Left cardiac atrium (tissue), 4 donors: ENCODE data around the gene FKBP15. TPM values are rescaled to one million over a fixed set of nuclear protein-coding genes. Genes with fewer than 3 reads are reported as not detected.
"Not testable (repeated sequence)": the region's sequence is repeated elsewhere in the genome, so short reads cannot be mapped to it uniquely, and the experiment has no call there.

ENCODE experiments used
- ATAC-seq, 2 donors: fragments of 200-7000 bp; cut with Tn5 transposase; one replicate each; pipeline ENCODE4 v1.9.1; 2020; ENCODE audit warnings: mild to moderate bottlenecking in 2 of 2, moderate library complexity in 2 of 2
- DNase-seq: peaks from one replicate; pipeline ENCODE4 v3.0.0-alpha.2; 2020
- intact Hi-C, 2 donors: fragments of 100-400 bp; cut with DNase I; formaldehyde crosslinking; loops; one replicate each; pipeline versions ENCODE4 v1.14.1 to v1.15.1; 2022 to 2023
- long read RNA-seq: library from polyadenylated mRNA; unstranded; transcript quantifications from one replicate; pipeline ENCODE4 v2.0.0, GENCODE V29; 2021
- total RNA-seq, 2 donors: library from RNA; stranded (reverse); fragmentation: NEBNext Ultra II Directional; extraction: Animal tissue kit (Norgen Biotek cat#: 25700); gene quantifications; one replicate each; pipeline ENCODE4 v1.2.1, GENCODE V29; 2021
- donor health status: DM: no; HTN: yes; CAD: no.
- donor health status: DM: no; HTN: yes; CAD: no; lungs with severe emphysema.
- donor health status: DM: yes; HTN: yes; CAD: no.
- donor health status: Dilated cardiomyopathy.

The FKBP15 gene, protein sequence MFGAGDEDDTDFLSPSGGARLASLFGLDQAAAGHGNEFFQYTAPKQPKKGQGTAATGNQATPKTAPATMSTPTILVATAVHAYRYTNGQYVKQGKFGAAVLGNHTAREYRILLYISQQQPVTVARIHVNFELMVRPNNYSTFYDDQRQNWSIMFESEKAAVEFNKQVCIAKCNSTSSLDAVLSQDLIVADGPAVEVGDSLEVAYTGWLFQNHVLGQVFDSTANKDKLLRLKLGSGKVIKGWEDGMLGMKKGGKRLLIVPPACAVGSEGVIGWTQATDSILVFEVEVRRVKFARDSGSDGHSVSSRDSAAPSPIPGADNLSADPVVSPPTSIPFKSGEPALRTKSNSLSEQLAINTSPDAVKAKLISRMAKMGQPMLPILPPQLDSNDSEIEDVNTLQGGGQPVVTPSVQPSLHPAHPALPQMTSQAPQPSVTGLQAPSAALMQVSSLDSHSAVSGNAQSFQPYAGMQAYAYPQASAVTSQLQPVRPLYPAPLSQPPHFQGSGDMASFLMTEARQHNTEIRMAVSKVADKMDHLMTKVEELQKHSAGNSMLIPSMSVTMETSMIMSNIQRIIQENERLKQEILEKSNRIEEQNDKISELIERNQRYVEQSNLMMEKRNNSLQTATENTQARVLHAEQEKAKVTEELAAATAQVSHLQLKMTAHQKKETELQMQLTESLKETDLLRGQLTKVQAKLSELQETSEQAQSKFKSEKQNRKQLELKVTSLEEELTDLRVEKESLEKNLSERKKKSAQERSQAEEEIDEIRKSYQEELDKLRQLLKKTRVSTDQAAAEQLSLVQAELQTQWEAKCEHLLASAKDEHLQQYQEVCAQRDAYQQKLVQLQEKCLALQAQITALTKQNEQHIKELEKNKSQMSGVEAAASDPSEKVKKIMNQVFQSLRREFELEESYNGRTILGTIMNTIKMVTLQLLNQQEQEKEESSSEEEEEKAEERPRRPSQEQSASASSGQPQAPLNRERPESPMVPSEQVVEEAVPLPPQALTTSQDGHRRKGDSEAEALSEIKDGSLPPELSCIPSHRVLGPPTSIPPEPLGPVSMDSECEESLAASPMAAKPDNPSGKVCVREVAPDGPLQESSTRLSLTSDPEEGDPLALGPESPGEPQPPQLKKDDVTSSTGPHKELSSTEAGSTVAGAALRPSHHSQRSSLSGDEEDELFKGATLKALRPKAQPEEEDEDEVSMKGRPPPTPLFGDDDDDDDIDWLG
- 10 to 100 TPM; 19.5 to 20.4 TPM for total RNA-seq
- long read RNA-seq, full-length matches to known transcripts, result 3 of 19 reads
- long read RNA-seq, partial matches to known transcripts, result 12 of 19 reads
- long read RNA-seq, other reads (novel, unspliced or antisense), result 4 of 19 reads

DNA sequence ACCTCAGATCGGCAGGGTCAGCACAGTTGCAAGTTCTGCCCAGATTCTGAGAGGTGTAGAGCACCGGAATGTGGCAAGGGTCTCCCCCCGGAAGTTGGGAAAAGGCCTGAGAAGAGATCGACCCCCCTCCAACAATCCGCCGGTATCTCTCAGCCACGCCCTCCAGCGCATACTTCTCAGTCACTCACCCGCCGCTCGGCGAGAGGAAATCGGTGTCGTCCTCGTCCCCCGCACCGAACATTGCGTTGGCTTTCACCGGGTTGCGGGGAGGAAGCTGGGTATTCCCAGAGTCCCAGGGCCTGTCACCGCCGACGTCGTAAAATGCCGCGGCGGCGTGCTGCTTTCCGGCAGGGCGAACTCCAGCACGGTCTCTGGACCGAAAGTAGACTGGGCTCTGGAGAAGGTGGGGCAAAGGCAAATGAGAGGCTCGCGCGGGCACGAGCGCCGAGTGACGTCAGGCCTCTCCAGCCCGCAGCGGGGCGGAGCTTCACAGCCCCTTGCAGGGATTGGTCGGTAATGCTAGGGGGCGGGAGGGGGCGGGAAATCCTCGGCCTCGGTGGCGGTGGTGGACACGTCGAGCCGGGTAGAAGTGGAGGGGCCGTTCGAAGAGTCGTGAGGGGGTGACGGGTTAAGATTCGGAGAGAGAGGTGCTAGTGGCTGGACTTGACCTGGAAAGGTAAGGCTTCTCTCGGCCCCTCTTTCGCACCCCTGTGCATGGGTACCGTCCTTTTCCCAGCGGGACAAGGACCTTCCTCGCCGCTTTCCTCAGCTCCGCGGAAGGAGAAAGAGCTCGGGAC, at the start of gene FKBP15, which contains the start of gene SLC31A1:
Gene FKBP15 (minus strand): TSS at position 275 of the 797 bp plus-strand sequence. CDS start 34 bp downstream, at position 241.
Gene SLC31A1 (plus strand): TSS at position 542 of the 797 bp plus-strand sequence. CDS start 34,605 bp downstream, outside the sequence.
- DNase-seq (peak; percentile 98), ATAC-seq (peak; percentile 100)
- intact Hi-C loops, result no loop called here

DNA sequence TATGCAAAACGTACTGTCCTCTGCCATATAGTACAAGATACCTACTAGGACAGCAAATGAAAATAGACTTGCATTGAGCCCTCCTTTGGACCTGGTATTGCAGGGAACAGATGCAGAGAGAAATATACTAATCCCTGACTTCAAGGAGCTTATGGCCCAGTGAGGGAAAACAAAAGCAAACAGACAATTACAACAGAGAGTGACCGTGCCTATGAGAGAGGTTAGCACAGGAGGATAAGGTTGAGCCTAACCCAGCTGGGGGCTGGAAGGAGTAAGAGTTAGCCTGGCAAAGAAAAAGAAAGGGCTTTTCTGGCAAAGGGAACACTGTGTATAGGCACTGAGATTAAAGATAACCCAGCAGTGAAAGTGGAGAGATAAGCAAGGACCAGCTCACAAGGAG, 48.8 kb upstream of the FKBP15 start:
- intact Hi-C loops, result loop anchor here in 1 of 2 donors (10.0 kb wide), 2 partner anchors 135 to 385 kb away; partner anchors contain the start of gene ALAD
- ATAC-seq (no peak), DNase-seq (no peak)

DNA sequence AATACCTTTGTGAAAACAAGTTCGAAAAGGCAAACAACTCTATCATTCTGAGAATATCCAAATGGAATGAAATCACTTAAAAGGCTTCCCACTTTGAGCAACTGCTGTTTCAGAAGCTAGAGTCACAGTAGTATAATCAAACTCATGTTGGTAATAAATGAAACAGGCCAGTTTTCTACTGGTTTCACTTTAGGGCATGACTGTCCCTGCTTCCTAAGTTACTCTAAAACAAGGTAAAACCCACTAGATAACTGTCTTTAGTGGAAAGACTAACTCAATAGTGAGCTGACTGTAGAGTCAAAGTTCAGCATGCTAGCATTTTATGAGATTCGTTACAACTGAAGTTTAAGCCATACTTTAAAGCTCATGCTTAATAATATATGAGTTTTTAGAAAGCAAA, 48.3 kb upstream of the FKBP15 start:
- DNase-seq (no peak), ATAC-seq (no peak)
- intact Hi-C loops, result no loop called here

DNA sequence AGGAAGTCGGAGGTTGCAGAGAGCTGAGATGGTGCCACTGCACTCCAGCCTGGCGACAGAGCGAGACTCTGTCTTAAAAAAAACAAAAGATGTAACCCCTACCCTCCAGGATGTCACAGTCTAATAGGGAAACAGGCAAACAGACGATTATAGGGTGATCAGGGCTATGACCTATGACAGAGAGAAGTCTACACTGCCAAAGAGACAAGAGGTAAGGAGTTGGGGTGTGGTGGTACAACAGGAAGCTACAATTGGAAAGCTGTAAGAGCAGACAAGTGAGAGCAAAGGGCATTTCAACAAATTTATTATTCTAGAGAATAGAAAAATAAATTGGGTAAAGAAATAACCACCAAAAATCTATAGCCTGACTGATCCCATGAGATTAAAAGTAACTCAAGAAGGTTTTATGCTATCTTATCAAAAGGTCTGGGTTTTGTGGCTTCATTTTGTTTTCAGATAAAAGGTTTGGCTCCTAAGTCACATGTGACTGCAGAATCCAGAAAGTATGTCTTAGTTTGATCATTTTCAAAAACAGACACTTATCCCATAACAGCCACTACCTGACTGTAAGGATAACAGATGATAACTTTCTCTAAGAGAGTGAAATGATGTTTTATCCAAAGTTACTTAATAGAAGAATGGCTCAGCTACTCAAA, 47.0 kb upstream of the FKBP15 start:
- DNase-seq, result no peak
- intact Hi-C loops, result no loop called here
- ATAC-seq, result no peak

GRCh38 chr9:113266174-113266573, 45.1 kb upstream of the FKBP15 start:
- ATAC-seq (no peak), DNase-seq (no peak)
- intact Hi-C loops, result no loop called here

GRCh38 chr9:113261917-113262671, 41.0 kb upstream of the FKBP15 start:
- no peak for DNase-seq
- intact Hi-C loops, result no loop called here
- ATAC-seq, result no peak

GRCh38 chr9:113258282-113258681, 37.2 kb upstream of the FKBP15 start:
- ATAC-seq (no peak), DNase-seq (no peak)
- intact Hi-C loops, result no loop called here

DNA sequence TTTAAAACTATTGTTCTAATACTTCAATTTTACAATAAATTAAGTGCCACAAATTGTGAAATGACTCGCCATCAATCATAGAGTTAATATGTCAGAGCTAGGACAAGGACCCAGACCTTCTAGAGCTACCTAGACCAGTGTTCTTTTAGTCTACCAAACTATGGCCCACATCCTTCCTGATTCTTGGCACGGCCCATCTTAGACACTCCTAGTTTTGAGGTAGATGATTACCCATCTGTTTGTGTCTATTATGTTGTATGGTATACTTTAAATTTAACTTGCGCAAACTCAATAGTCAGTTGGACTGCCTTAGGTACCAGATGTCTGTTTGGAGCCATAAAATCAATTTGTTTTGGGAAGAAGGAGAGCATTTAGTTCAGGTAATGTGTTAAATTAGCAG, 36.8 kb upstream of the FKBP15 start:
- intact Hi-C loops, result no loop called here

GRCh38 chr9:113255438-113255837, 34.4 kb upstream of the FKBP15 start:
- intact Hi-C loops, result no loop called here
- DNase-seq, result no peak
- no peak for ATAC-seq

More for the DNA sequence above, 36.8 kb upstream of the FKBP15 start:
- no peak for DNase-seq
- ATAC-seq, result no peak

DNA sequence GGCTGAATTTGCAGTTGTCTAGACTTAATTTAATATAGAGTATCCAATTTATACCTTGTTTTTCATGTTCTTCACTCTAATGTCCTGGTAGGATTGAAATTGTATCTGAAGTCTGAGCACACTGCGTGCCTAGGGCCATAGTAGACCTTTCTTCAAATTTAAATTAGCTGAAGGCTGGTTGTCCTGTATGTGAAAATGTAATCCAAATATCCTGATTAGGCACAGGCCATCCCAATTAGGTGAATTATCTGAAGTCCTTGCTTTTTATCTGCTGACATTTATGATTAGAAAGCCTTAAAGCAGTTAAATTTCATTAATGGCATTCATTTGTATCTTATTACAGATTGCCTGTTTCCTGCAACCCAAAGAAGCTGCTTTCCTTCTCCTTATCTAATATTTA, 33.9 kb upstream of the FKBP15 start:
- intact Hi-C loops, result no loop called here
- ATAC-seq (no peak), DNase-seq (no peak)

DNA sequence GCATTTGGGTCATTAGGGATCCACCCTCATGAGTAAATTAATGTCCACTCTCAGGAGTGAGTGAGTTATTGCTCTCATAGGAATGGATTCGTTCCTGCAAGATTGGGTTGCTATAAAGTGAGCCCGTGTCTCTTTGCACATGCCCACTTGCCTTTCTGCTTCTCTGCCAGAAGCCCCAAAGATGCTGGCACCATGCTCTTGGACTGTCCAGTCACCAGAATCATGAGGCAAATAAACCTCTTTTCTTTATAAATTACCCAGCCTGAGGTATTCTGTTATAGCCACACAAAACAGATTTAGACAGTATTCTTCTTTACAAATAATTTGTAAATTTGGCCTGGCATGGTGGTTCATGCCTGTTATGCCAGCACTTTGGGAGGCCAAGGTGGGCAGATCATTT, 29.7 kb upstream of the FKBP15 start:
- intact Hi-C loops, result no loop called here
- DNase-seq (no peak), ATAC-seq (no peak)

DNA sequence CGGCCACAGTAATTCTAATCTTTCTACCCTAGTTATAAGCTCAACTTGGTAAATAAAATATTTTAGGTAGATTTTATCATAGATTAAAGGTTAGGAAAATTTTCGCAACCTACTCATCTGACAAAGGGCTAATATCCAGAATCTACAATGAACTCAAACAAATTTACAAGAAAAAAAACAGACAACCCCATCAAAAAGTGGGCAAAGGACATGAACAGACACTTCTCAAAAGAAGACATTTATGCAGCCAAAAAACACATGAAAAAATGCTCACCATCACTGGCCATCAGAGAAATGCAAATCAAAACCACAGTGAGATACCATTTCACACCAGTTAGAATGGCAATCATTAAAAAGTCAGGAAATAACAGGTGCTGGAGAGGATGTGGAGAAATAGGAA, 28.6 kb upstream of the FKBP15 start:
- DNase-seq, ATAC-seq, intact Hi-C loops: not testable (repeated sequence)

GRCh38 chr9:113247640-113248039, 26.6 kb upstream of the FKBP15 start:
- intact Hi-C loops, result no loop called here
- ATAC-seq (no peak), DNase-seq (no peak)

GRCh38 chr9:113246928-113247327, 25.9 kb upstream of the FKBP15 start:
- intact Hi-C loops, result no loop called here
- ATAC-seq, result no peak
- DNase-seq, result no peak

- ATAC-seq (no peak), DNase-seq (no peak)
- intact Hi-C loops, result no loop called here
Observed at GRCh38 chr9:113245894-113246293, 24.8 kb upstream of the FKBP15 start.

DNA sequence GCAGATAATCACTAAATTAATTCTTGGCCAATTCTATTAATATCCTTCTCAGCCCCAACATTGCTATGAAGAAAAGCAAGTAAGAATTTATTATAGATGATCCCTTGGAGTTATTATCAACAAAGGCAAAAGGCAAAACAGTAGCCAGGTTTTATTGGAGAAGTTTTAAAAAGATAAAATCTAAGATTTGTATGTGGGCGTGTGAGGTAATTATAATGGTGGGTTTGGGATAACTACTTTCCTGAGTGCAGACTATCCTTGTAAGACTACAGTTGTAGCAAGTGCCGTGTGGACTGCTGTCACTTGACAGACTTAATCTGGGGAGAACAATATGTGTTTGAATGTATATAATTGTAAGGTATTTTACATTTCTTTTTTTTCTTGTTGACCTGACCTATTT, 23.5 kb upstream of the FKBP15 start:
- DNase-seq (no peak), ATAC-seq (no peak)
- intact Hi-C loops, result no loop called here

DNA sequence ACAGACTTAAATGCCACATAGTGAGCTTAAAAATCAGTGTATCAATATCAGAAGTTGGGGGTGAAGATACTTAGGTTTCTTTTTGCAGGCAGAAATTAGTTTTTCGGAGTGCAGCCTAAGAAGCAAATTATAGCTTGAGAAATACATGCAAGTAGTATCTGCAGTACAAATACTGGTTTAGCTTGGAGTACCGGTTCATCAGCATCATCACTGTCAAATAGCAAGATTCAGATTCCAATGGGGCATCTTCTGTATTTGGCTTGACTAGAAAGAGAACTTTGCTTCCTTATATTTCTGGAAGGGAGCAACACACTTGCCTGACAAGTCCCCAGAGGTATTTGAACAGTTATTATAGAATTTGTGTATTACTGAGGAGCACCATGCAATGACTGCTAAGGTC, 20.1 kb upstream of the FKBP15 start:
- DNase-seq, result no peak
- no peak for ATAC-seq
- intact Hi-C loops, result no loop called here
